Keratinocyte (primary cell): ENCODE results near the gene MLPH. TPM values are rescaled to one million over a fixed set of nuclear protein-coding genes. Genes with fewer than 3 reads are reported as not detected.

Experiments used
- DNase-seq: peaks from one replicate; pipeline ENCODE4 v3.0.0-alpha.2; 2011; ENCODE audit warnings: low read depth, missing footprints, low spot score
- FAIRE-seq: peaks from 2 replicates; lab custom pipeline; 2011; peaks lifted over from hg19 to GRCh38; lab: Jason Lieb, UNC
- H2AFZ ChIP-seq: 2 replicates; pipeline ENCODE4 v1.6.0; 2012; ENCODE audit warnings: low read length, control low read depth, inconsistent platforms; ENCODE audit not compliant: control insufficient read depth
- H3K27ac ChIP-seq: 2 replicates; pipeline ENCODE4 v1.5.1; 2011; ENCODE audit warnings: low read length; ENCODE audit not compliant: control insufficient read depth, insufficient read depth
- H3K27me3 ChIP-seq: 3 replicates; pipeline ENCODE4 v1.6.0; 2011; ENCODE audit warnings: low read length; ENCODE audit not compliant: control insufficient read depth, insufficient read depth; ENCODE audit errors: extremely low read depth
- H3K36me3 ChIP-seq, 2 experiments: 2 replicates in 1 of 2; 3 replicates in 1 of 2; pipeline ENCODE4 v1.5.1; 2011; ENCODE audit warnings: low read length in 2 of 2, mild to moderate bottlenecking in 1 of 2; ENCODE audit not compliant: control insufficient read depth in 2 of 2, insufficient read depth in 2 of 2; ENCODE audit errors: extremely low read depth in 1 of 2
- H3K4me1 ChIP-seq: 3 replicates; pipeline ENCODE4 v1.5.1; 2011; ENCODE audit warnings: low read length; ENCODE audit not compliant: control insufficient read depth, insufficient read depth; ENCODE audit errors: extremely low read depth
- H3K4me2 ChIP-seq: 3 replicates; pipeline ENCODE4 v1.6.0; 2011; ENCODE audit warnings: low read depth, low read length; ENCODE audit not compliant: control insufficient read depth, insufficient read depth; ENCODE audit errors: extremely low read depth
- H3K4me3 ChIP-seq, 3 experiments: fragments of 200-600 bp in 1 of 3; sonication (generic) in 1 of 3; 2 replicates in 2 of 3; 3 replicates in 1 of 3; pipeline ENCODE4 v1.5.1; 2011 to 2016; ENCODE audit warnings: low read length in 3 of 3, mild to moderate bottlenecking in 3 of 3, control low read depth in 2 of 3, inconsistent platforms in 1 of 3, low read depth in 1 of 3, mixed read lengths in 1 of 3, mixed run types in 1 of 3, moderate library complexity in 1 of 3; ENCODE audit not compliant: control insufficient read depth in 2 of 3, insufficient read depth in 2 of 3; ENCODE audit errors: extremely low read depth in 1 of 3
- H3K79me2 ChIP-seq: 2 replicates; pipeline ENCODE4 v1.6.0; 2012; ENCODE audit warnings: low read length; ENCODE audit not compliant: control insufficient read depth, insufficient read depth
- H3K9ac ChIP-seq: 3 replicates; pipeline ENCODE4 v1.6.0; 2011; ENCODE audit warnings: low read length; ENCODE audit not compliant: control insufficient read depth, insufficient read depth; ENCODE audit errors: extremely low read depth
- H3K9me1 ChIP-seq: 3 replicates; pipeline ENCODE4 v1.6.0; 2011; ENCODE audit warnings: low read length; ENCODE audit not compliant: control insufficient read depth, insufficient read depth; ENCODE audit errors: extremely low read depth
- H3K9me3 ChIP-seq: 2 replicates; pipeline ENCODE4 v1.5.1; 2012; ENCODE audit warnings: low read depth, low read length; ENCODE audit not compliant: control insufficient read depth
- H4K20me1 ChIP-seq: 3 replicates; pipeline ENCODE4 v1.6.0; 2011; ENCODE audit warnings: low read length; ENCODE audit not compliant: control insufficient read depth, insufficient read depth; ENCODE audit errors: extremely low read depth
- CTCF ChIP-seq, 3 experiments: IDR thresholded peaks in 1 of 3; conservative IDR thresholded peaks in 1 of 3; optimal IDR thresholded peaks in 1 of 3; 2 replicates in 2 of 3; 3 replicates in 1 of 3; pipeline versions ENCODE3 to v1.5.1; 2011; ENCODE audit warnings: low read length in 3 of 3, mild to moderate bottlenecking in 3 of 3, moderate library complexity in 2 of 3, control low read depth in 1 of 3, inconsistent platforms in 1 of 3; ENCODE audit not compliant: insufficient read depth in 2 of 3; ENCODE audit errors: extremely low read depth in 1 of 3
- EZH2 ChIP-seq: IDR thresholded peaks from one replicate; pipeline ENCODE4 v1.6.1; 2012; ENCODE audit warnings: inconsistent platforms, mild to moderate bottlenecking, low read length, moderate library complexity
- dilution Hi-C: fragments of 300-500 bp; cut with MboI; formaldehyde crosslinking; loops from one replicate; pipeline ENCODE4 v1.7.0; 2020; ENCODE audit warnings: low sequenced_read_pairs; ENCODE audit not compliant: extremely low pct_ligation_motif_present
- polyA plus RNA-seq, 5 experiments: library from polyadenylated mRNA; depleted of rRNA in 3 of 5; stranded (reverse) in 3 of 5; stranded (forward) in 1 of 5; unstranded in 1 of 5; fragments of >200 nt; gene quantifications; 1 replicate in 1 of 5; 2 replicates in 3 of 5; 3 replicates in 1 of 5; pipeline versions ENCODE4 v1.2.1 to v1.2.3, GENCODE V29; 2011 to 2012; ENCODE audit warnings: missing spikeins in 2 of 5, low read depth in 1 of 5, low replicate concordance in 1 of 5

The MLPH gene
- polyA plus RNA-seq, 1 donor (not counting 4 experiments of a cell fraction or from before 2014, with no cell fraction given) = 0.67 TPM

DNA sequence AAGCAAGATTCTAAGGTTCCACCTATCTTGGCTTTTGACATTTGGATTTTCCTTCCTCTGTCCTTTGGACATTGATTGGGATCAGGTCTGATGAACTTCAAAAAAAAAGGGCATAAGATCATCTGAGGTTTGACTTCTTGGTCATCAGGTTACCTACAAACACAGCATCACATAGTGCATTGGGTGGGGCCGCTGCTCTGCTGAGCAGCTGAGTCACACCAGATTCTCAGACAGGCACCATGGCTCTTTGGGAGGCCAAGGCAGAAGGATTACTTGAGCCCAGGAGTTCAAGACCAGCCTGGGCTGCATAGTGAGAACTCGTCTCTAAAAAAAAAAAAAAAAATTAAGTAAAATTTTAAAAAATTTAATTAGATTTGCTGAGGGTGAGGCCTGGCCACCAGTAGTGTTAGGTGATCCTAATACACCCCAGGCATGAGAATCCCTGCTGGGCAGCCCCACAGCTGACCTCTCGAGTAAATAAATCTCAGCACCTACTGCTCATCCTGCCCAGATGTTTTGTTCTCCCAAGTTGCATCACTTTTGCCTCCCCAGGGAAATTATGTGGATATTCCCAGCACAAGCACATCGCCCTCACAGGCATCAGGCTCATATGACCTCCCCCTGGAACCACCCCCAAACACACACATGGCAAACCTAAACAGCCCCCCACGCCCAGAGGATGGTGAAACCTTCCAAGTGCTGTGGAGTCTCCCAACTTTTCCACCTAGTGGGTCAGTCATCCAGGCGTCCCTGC lies 5.3 kb downstream of the MLPH start:
- Histone ChIP-seq H3K9me1 (no peaks in the 10 kb centered on the region), H4K20me1 (no peaks in the 10 kb centered on the region), H3K27me3 (peaks cover 16% of the 10 kb centered on the region), H3K4me2 (no peak overlapping the region), H3K9me3 (peaks cover 8% of the 10 kb centered on the region), H2AFZ (no peak overlapping the region), H3K36me3 (no peaks in the 10 kb centered on the region), H3K4me1 (peaks cover 16% of the 10 kb centered on the region), H3K27ac (no peak overlapping the region), H3K4me3 (no peak overlapping the region), H3K79me2 (no peaks in the 10 kb centered on the region), H3K9ac (no peak overlapping the region)
- DNase-seq (no peak), FAIRE-seq (no peak)
- dilution Hi-C loops = no loop called here
- TF ChIP-seq EZH2 = no peak

DNA sequence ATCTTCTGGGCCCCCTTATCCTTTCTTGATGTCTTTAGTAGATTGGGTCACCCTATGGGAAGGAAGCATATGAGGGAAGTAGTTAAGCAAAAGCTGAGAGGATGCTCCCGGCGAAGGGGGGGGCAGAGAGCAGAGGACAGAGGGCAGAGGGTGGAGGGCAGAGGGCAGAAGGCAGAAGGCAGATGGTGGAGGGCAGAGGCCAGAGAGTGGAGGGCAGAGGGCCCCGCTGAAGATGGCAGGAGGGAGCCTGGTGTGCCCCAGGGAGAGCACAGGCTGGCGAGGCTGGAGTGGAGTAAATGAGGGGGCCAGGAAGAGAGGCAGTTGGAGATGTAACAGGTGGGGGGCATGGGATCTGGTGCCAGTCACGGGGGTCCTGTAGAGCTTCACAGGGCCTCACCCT lies 7.0 kb downstream of the MLPH start:
- Histone ChIP-seq H3K79me2 (no peaks in the 10 kb centered on the region), H3K9me3 (peaks cover 8% of the 10 kb centered on the region), H3K36me3 (no peaks in the 10 kb centered on the region), H3K9ac (no peak overlapping the region), H3K4me2 (no peak overlapping the region), H3K4me1 (peaks cover 14% of the 10 kb centered on the region), H4K20me1 (no peaks in the 10 kb centered on the region), H3K27me3 (peaks cover 8% of the 10 kb centered on the region), H3K9me1 (no peaks in the 10 kb centered on the region), H2AFZ (no peak overlapping the region), H3K4me3 (no peak overlapping the region), H3K27ac (no peak overlapping the region)
- DNase-seq (no peak), FAIRE-seq (no peak)
- TF ChIP-seq EZH2 (no peak), CTCF (optimal IDR thresholded peaks at IDR 0.05 in 1 of 3, IDR thresholded peaks at IDR 0.05 in 1 of 3, conservative IDR thresholded peaks at IDR 0.05 in 1 of 3; ENCODE audit: extremely low read depth in 1 of 3, insufficient read depth in 2 of 3, low read length in 3 of 3) (no peak)
- dilution Hi-C loops = no loop called here
